ENCODE results near the gene LPP. TPM values are rescaled to one million over a fixed set of nuclear protein-coding genes. Genes with fewer than 3 reads are reported as not detected.

The LPP gene
- total RNA-seq, 1 experiment from 2014 or later, result 120 TPM

GRCh38 chr3:188198001-188198400, 44.0 kb downstream of the LPP start:
- H3K27me3 Mint-ChIP-seq (ENCODE audit: insufficient read depth, unreplicated experiment), result no peaks in the 10 kb centered on the region
- Histone ChIP-seq H3K9me3 (no peaks in the 10 kb centered on the region), H3K4me1 (no peaks in the 10 kb centered on the region), H3K4me3 (ENCODE audit: low read depth, low read length) (no peak overlapping the region), H3K27me3 (replicated peaks; ENCODE audit: control insufficient read depth, insufficient read depth, low read length) (no peaks in the 10 kb centered on the region), H3K36me3 (ENCODE audit: control insufficient read depth, insufficient read depth, low read length) (no peaks in the 10 kb centered on the region)
- intact Hi-C loops (cut with micrococcal nuclease; ENCODE audit: unreplicated experiment), result no loop called here
- H3K36me3 Mint-ChIP-seq (ENCODE audit: insufficient read depth, unreplicated experiment), result peaks cover 14% of the 10 kb centered on the region
- H3K4me1 Mint-ChIP-seq (ENCODE audit: low read depth, unreplicated experiment), result peaks cover 25% of the 10 kb centered on the region
- no TSS peak for BruUV-seq (replicated peaks)
- CTCF ChIA-PET, result no interaction called here
- POLR2A ChIA-PET, result no interaction called here
- no peak overlapping the region for H3K27ac Mint-ChIP-seq (ENCODE audit: unreplicated experiment)
- TF ChIP-seq CTCF (IDR thresholded peaks at IDR 0.05; ENCODE audit: insufficient read depth in 1 of 2, low read depth in 1 of 2, low read length in 1 of 2, severe bottlenecking in 1 of 2, unreplicated experiment in 1 of 2), result no peak
- DNase-seq, result no peak
- no peak overlapping the region for H3K4me3 Mint-ChIP-seq (ENCODE audit: unreplicated experiment)
- no peaks in the 10 kb centered on the region for H3K9me3 Mint-ChIP-seq (ENCODE audit: unreplicated experiment)

- Mint-ChIP-seq H3K4me1 (ENCODE audit: low read depth, unreplicated experiment) (peaks cover 25% of the 10 kb centered on the region), H3K36me3 (ENCODE audit: insufficient read depth, unreplicated experiment) (peaks cover 17% of the 10 kb centered on the region), H3K27me3 (ENCODE audit: insufficient read depth, unreplicated experiment) (no peaks in the 10 kb centered on the region), H3K9me3 (ENCODE audit: unreplicated experiment) (no peaks in the 10 kb centered on the region), H3K4me3 (ENCODE audit: unreplicated experiment) (no peak overlapping the region), H3K27ac (ENCODE audit: unreplicated experiment) (no peak overlapping the region)
- ChIA-PET POLR2A (no interaction called here), CTCF (no interaction called here)
- DNase-seq, result no peak
- no peak overlapping the region for H3K4me3 ChIP-seq (ENCODE audit: low read depth, low read length)
- no peaks in the 10 kb centered on the region; the same call in 1 of the 2 replicates for H3K36me3 ChIP-seq (ENCODE audit: control insufficient read depth, insufficient read depth, low read length)
- no TSS peak for BruUV-seq (replicated peaks)
- intact Hi-C loops (cut with micrococcal nuclease; ENCODE audit: unreplicated experiment), result no loop called here
- no peaks in the 10 kb centered on the region for H3K4me1 ChIP-seq
- no peaks in the 10 kb centered on the region for H3K9me3 ChIP-seq
- no peaks in the 10 kb centered on the region for H3K27me3 ChIP-seq (replicated peaks; ENCODE audit: control insufficient read depth, insufficient read depth, low read length)
- TF ChIP-seq CTCF (IDR thresholded peaks at IDR 0.05; ENCODE audit: insufficient read depth in 1 of 2, low read depth in 1 of 2, low read length in 1 of 2, severe bottlenecking in 1 of 2, unreplicated experiment in 1 of 2), result no peak
These were observed 44.9 kb downstream of the LPP start for GRCh38 chr3:188198760-188199327.

GRCh38 chr3:188199386-188199785, 45.4 kb downstream of the LPP start:
- Mint-ChIP-seq H3K27ac (ENCODE audit: unreplicated experiment) (no peak overlapping the region), H3K4me3 (ENCODE audit: unreplicated experiment) (no peak overlapping the region), H3K4me1 (ENCODE audit: low read depth, unreplicated experiment) (peaks cover 25% of the 10 kb centered on the region), H3K27me3 (ENCODE audit: insufficient read depth, unreplicated experiment) (no peaks in the 10 kb centered on the region), H3K36me3 (ENCODE audit: insufficient read depth, unreplicated experiment) (peaks cover 22% of the 10 kb centered on the region), H3K9me3 (ENCODE audit: unreplicated experiment) (no peaks in the 10 kb centered on the region)
- no peak overlapping the region for H3K4me3 ChIP-seq (ENCODE audit: low read depth, low read length)
- CTCF ChIA-PET, result interaction anchor here (0.7 kb wide), 2 partner anchors 72 to 958 kb away, joined by 3 to 4 read pairs; no protein-coding TSS in a partner anchor
- TF ChIP-seq CTCF (IDR thresholded peaks at IDR 0.05; ENCODE audit: insufficient read depth in 1 of 2, low read depth in 1 of 2, low read length in 1 of 2, severe bottlenecking in 1 of 2, unreplicated experiment in 1 of 2), result no peak
- POLR2A ChIA-PET, result no interaction called here
- H3K27me3 ChIP-seq (replicated peaks; ENCODE audit: control insufficient read depth, insufficient read depth, low read length), result no peaks in the 10 kb centered on the region
- intact Hi-C loops (cut with micrococcal nuclease; ENCODE audit: unreplicated experiment), result no loop called here
- no peaks in the 10 kb centered on the region for H3K9me3 ChIP-seq
- no peaks in the 10 kb centered on the region for H3K4me1 ChIP-seq
- no peaks in the 10 kb centered on the region; the same call in 1 of the 2 replicates for H3K36me3 ChIP-seq (ENCODE audit: control insufficient read depth, insufficient read depth, low read length)
- no peak for DNase-seq
- no TSS peak for BruUV-seq (replicated peaks)

All from Caco-2 (cell line).